Astrocyte of the hippocampus (primary cell): ENCODE results near the gene CREB3L2.
A peak's percentile ranks its signal among the peaks of the same experiment; 100 is the strongest.

Experiments
- DNase-seq: peaks from one replicate; pipeline ENCODE4 v3.0.0; 2011; ENCODE audit warnings: low read depth, low spot score

The CREB3L2 gene

DNA sequence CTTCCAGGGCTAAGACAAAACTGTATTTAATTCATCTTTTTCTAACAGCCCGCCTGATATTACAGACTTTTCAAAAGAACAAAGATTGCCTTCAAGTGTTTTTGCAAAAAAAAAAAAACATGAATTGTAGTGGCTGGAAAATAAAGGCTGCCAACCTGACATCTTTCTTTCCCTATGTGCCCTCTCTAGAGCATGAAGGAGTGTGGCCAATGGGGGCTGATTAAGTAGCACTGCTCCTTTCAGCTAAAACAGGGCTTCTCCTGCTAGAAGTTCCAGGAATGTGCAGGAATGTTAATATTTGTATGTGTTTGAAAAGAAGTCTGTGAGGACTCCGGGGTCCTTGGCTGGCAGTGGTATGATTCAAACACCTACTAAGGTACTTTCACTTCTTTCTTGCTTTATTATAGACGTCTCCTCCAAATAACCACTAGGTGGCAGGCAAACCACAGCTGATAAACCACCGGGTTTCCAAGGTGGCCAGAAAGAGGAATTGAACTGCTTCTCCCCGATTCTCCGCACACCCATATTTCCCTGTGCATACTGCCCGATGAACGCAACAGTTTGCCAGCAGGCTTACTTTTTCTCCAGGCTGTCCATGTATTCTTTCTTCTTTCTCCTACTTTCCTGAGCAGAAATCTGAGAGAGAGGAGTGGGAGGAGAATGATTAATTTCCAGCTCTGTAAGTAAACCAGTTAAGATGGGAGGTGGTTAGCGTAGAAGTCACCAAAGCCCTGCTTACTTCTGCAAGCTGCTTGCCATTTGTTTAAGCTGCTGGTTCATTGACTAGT is 98.3 kb downstream of the CREB3L2 start:
- DNase-seq, result peak; percentile 82

DNA sequence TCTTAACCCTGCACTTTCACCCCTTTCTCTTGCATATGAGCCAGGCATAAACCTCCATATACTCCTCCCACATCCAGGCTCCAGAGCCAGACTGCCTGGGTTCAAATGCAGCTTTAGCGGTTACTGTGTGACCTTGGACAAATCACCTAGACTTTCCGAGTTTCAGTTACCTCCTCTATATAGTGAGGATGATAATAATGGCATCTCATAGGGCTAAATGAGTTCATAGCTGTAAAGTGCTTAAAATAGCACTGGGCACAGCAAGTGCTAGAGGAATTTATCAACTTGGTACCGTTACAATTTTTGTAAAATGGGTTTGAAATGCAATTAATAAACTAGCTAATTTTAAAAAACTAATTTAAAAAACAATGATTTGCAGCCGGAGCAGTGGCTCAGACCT is 101.7 kb downstream of the CREB3L2 start:
- DNase-seq, result no peak

DNA sequence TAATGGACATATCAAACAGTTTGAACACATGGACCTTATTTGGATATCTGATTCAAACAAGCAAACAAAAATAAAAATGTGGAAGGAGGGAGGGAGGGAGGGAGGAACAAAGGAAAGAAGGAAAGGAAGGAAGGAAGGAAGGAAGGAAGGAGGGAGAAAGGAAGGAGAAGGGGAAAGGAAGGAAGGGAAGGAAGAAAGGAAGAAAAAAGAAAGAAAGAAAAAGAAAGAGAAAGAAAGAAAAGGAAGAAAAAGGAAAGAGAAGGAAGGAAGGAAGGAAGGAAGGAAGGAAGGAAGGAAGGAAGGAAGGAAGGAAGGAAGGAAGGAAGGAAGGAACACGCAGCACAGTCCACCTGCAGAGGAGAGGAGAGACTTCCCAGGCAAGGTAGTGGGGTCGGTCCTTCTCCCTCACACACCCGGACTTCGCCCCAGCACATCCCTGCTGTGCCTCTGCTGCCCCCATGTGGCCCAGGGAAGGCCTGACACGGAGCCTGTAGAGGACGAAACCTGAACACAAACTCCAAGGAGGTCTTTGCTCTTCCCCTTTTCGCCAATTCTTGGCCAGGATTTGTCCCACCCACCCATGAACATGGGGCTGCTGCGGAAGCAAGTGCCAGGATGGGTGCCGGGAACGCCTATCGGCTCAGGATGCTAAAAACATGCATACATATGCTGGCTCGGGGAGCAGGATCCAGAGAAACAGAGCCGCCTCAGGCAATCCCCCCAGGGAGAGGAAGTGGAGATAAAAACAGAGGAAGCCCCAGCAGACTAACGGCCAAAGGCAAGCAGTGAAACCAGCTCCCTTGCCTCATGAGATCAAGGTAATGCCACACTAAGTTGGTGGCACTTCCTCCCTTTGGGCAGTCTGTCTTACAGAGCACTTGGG is 102.8 kb downstream of the CREB3L2 start:
- peak; percentile 89 for DNase-seq

DNA sequence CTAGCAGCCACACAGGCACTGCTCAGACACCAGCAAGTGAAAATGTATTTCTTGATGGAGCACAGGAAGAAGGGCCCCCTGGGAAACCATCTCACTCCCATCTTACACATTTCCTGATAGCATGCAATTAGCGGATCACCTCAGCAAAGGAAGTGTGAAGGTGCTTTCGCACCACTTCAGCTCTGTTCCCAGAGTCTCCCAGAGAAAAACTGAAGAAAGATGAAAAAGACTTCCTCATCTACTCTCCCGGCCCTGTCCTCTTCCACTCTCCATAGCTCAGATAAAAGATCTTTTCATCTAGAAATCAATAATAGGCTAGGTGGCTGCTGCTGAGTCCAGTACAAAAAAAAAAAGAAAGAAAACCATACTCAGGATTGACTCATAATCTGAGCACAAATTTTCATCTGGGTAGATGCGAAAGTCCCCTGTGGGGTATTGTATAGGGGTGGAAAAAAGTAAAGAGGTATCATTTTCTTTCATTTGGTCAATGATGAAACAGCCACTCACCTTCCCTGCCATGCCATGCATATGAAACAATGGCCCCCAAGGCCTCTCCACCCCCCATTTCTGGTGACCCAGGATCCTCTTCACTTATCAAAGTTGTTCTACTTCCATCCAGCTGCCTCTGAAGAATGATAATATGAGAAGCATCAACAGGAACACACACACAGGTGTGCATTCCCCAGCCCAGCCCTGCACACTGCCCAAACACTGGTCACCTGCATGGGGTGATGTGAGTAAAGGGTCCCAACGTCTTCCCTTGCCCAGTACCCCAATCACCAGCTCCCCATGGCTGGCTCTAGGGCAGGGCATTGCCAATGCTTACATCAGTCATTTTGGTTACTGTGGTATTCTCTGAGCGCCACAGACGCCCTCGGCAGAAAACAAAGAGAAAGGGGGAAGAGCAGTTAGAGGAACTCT is 106.3 kb downstream of the CREB3L2 start:
- no peak for DNase-seq

GRCh38 chr7:137893143-137893742 is 108.6 kb downstream of the CREB3L2 start:
- no peak for DNase-seq

DNA sequence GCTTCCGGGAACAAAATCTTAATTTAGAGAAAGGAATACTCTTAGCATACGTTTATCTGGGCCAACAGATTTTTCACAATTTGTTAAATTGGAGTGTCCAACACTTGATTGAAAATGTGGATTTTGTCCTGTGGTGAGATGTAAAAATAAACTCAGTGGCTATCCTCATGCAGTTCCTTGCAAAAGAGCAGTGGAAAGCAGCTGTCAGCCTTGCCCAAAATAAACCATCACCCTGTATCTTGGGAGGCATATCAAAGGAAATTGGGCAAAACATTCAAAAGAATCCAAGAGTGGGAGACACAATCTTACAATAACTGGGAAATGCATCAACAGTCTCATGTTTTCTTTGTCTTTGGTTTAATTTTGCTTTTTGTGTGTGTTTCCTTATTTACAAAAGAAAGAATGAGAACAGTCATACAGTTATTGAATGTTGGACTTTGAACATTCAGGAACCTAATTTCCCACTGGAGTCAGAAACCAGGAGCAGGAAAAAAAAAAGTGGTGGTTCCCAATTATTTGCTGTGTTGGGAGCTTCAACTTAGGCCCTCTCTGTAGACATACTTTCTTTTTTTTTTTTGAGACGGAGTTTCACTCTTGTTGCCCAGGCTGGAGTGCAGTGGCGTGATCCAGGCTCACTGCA is 110.8 kb downstream of the CREB3L2 start:
- DNase-seq, result no peak

- DNase-seq, result no peak
Observed at GRCh38 chr7:137890449-137890921, 111.4 kb downstream of the CREB3L2 start.

GRCh38 chr7:137888241-137888640 is 113.6 kb downstream of the CREB3L2 start:
- no peak for DNase-seq

- peak; percentile 14 for DNase-seq
Observed at GRCh38 chr7:137886746-137887145, 115.1 kb downstream of the CREB3L2 start.

- peak; percentile 17 for DNase-seq
Observed at GRCh38 chr7:137886281-137886680, 115.6 kb downstream of the CREB3L2 start.

DNA sequence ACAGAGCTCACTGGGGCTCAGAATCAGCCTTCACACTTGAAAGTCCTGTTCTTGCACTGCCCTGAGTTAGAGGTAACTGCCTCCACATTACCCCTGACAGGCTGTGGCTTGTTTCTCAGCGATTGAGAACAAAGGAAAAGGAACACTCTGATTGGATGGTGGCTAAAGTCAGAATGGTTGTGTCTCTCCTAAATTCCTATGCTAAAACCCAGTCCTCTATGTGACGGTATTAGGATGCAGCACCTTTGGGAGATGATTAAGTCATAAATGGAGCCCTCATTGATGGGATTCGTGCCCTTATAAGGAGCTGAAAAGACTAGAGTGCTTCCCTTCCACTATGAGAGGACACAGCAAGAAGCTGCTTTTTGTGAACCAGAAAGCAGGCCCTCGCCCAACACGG is 116.2 kb downstream of the CREB3L2 start:
- DNase-seq, result no peak

- DNase-seq, result peak; percentile 48
Observed at GRCh38 chr7:137882806-137883205, 119.1 kb downstream of the CREB3L2 start.

GRCh38 chr7:137882261-137882668 is 119.6 kb downstream of the CREB3L2 start:
- DNase-seq, result peak; percentile 94

- DNase-seq, result no peak
Observed at GRCh38 chr7:137881607-137882260, 120.2 kb downstream of the CREB3L2 start.

- DNase-seq, result peak; percentile 75
Observed at GRCh38 chr7:137880432-137880831, 121.5 kb downstream of the CREB3L2 start.

DNA sequence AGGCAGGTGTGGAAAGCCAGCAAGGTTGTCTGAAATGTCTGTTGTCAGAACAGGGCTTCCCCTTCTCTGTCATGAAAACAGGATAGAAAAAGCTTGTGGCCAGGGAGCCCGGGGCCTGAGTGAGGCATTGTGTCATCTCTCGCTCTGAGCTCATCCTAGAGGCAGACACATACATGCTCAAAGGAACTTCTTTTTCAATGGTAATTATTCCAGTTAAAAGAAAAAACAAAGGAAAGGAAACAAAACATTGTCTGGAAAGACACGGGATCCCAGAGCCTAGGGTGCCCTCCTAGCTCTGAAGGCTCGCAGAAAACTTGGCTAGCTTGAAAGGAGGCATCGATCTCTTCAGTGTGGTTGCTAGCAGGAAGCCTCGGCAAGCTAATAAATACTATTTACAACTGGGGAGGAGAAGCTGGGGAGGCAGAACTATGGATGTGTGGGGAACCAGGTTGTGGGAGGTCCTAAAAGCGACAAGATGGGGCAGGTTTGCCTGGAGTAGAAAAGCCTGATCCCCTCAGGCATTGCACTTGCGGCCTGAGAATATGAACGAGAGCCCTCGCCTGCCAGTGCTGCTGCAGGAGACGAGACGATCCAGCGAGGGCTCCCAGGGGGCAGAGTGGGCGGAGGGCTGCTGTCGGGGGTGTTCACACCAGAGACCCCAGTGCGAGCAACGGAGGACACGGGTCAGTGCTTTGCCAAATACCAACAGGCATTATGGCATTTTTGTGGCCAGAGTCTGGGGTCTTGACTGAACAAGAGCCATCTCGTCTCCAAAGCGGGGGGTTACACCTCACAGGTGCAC is 122.3 kb downstream of the CREB3L2 start:
- DNase-seq, result peak; percentile 20

DNA sequence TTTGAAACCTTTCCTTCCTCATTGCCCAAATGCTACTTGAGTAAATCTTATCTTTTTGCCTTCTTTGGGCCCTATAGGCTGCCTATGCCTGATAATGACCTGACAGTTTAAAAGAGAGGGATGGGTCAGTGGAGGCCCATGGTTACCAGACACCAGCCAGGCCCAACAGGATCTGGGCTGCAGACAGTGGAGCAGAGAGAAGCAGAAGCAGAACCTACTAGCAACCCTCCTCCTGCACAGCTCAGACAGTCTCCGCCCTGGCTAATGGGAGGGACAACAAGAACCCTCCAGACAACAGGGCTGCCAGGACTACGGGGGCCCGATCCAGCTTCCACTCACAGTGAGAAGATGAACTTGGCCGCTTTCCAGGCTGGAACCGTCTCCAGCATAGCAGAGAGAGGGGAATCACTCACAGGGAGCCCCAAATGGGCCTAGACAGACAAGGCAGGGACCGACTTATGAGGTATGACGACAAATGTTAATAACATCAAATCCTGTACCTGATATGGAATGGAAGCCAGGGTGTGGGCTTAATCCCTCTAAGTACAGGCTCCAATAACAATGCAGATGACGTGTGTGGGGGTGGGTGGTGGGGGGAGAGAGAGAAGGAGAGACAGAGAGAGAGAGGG is 123.4 kb downstream of the CREB3L2 start:
- DNase-seq, result no peak

GRCh38 chr7:137877027-137877675 is 124.7 kb downstream of the CREB3L2 start:
- no peak for DNase-seq
